AG04449 (cell line): ENCODE data around the gene POPDC2.
"Not testable (repeated sequence)": the region's sequence is repeated elsewhere in the genome, so short reads cannot be mapped to it uniquely, and the experiment has no call there.

Experiments used
- CTCF ChIA-PET: fragments of 350-600 bp; formaldehyde crosslinking; extraction: SDS; loops from one replicate; lab custom pipeline; 2021; ENCODE audit warnings: antibody characterized with exemption; lab: Yijun Ruan, JAX
- POLR2A ChIA-PET: fragments of 400-600, 350-600 bp; formaldehyde crosslinking; extraction: SDS; loops from one replicate; lab custom pipeline; 2020; ENCODE audit warnings: antibody characterized with exemption, inconsistent platforms; lab: Yijun Ruan, JAX
- DNase-seq: peaks from one replicate; pipeline ENCODE4 v3.0.0-alpha.2; 2010; ENCODE audit warnings: low read depth, low spot score
- H3K4me3 ChIP-seq: 2 replicates; pipeline ENCODE4 v1.5.1; 2011; ENCODE audit warnings: low read depth, mild to moderate bottlenecking, control low read depth, low read length
- TF ChIP-seq, protein P1 (sequence below): IDR thresholded peaks from one replicate; pipeline ENCODE4 v1.5.1; 2011; ENCODE audit warnings: mild to moderate bottlenecking, moderate library complexity, low read length, control low read depth, inconsistent platforms; ENCODE audit not compliant: insufficient read depth; ENCODE audit errors: missing control alignments

Gene POPDC2

DNA sequence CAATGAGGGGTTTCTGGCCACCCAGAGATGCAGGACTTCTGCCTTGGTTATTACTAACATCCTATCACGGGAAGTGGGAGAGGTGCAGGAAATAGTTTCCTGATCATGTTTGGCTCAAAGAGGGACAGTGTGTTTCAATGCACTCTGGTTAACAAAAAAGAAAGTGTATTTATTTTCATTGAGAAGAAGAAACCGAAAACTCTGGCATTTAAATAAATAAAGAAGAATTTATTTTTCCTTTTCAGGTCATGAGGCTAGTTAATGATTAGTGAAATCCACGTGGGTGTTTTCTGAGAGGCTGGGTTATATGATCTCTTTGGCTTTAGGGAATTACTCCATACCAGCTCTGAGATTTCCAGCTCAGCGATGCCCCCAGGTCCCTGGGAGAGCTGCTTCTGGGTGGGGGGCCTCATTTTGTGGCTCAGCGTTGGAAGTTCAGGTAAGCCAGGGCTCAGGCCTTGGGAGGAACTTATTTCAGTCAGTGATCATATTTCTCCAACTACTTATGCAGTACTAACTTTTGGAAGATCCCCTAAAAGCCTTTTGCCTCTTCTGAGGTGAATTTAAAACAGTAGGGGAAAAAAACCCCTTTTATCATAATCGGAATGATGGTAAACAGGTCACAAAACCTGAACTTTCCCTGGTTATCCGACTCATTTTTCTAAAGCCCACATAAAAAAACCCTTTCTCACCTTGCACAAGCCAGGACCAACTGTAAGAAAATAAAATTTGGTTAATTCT, 62.7 kb downstream of the POPDC2 start, which contains the start of gene PLA1A:
Gene PLA1A (plus strand): TSS at position 338 of the 741 bp plus-strand sequence. CDS start 29 bp downstream, at position 367.
- no peak within 1 kb of the TSS for H3K4me3 ChIP-seq
- ChIA-PET POLR2A (no interaction called here), CTCF (no interaction called here)
- no peak for DNase-seq
- TF ChIP-seq, protein P1, sequence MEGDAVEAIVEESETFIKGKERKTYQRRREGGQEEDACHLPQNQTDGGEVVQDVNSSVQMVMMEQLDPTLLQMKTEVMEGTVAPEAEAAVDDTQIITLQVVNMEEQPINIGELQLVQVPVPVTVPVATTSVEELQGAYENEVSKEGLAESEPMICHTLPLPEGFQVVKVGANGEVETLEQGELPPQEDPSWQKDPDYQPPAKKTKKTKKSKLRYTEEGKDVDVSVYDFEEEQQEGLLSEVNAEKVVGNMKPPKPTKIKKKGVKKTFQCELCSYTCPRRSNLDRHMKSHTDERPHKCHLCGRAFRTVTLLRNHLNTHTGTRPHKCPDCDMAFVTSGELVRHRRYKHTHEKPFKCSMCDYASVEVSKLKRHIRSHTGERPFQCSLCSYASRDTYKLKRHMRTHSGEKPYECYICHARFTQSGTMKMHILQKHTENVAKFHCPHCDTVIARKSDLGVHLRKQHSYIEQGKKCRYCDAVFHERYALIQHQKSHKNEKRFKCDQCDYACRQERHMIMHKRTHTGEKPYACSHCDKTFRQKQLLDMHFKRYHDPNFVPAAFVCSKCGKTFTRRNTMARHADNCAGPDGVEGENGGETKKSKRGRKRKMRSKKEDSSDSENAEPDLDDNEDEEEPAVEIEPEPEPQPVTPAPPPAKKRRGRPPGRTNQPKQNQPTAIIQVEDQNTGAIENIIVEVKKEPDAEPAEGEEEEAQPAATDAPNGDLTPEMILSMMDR = no peak

DNA sequence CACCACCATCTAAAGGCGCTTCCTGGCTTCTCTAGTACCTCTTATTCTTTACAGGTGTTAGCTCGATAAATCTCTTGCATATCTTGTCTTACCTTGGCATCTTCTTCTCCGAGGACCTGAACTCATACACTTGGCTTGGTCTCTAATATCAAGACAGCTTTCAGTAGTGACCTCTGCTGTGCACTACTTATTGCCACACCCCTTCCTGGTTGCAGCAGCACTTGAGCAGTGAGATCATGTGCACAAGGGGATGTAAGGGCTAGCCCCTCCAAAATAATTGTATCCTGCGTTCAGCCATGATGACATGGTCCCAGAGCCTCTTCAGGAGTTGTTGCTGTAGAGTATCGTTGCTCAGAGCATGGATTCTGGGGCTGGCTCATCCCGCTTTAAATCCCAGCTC, 64.0 kb downstream of the POPDC2 start:
- no peak for DNase-seq
- TF ChIP-seq, protein P1 = no peak
- no peak overlapping the region for H3K4me3 ChIP-seq
- CTCF ChIA-PET = interaction anchor here (1.4 kb wide), 1 partner anchor 11 kb away, joined by 3 read pairs; no protein-coding TSS in a partner anchor
- POLR2A ChIA-PET = no interaction called here

DNA sequence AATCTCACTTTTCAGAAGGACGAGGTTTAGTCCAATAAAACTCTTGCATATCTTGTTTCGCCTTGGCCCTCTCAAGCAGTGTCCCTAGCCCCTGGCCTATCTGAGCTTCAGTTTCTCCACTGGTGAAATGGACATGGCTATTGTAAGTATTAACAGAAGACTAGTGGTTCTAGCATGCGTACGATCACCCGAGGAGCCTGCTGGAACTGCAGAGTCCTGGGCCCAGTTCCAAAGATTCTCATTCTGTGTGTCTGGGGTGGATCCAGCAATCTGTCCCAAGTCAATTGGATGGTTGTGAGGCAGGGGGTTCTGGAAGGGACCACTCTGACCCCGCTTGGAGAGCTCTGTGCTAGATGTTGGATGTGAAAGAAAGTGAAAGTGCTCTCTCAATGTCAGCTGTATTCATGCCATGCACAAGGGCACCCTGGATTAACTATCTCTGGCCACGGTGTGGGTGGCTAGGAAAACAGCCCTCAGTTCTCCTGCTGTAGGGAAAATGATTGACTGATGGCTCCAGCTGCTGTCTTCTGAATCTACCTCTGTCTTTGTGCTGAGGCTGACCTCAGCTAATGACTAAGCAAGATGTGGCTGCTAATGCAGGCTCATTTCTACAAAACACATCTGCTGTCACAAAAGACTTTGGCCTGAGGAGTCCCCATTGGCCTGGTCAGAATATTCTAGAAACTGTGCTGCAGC, 64.6 kb downstream of the POPDC2 start:
- ChIA-PET POLR2A (interaction anchor here (1.0 kb wide), 1 partner anchor 16 kb away, joined by 3 read pairs; no protein-coding TSS in a partner anchor), CTCF (interaction anchor here (1.4 kb wide), 1 partner anchor 10 kb away, joined by 3 read pairs; no protein-coding TSS in a partner anchor)
- no peak for DNase-seq
- TF ChIP-seq, protein P1 = no peak
- H3K4me3 ChIP-seq = no peak overlapping the region

DNA sequence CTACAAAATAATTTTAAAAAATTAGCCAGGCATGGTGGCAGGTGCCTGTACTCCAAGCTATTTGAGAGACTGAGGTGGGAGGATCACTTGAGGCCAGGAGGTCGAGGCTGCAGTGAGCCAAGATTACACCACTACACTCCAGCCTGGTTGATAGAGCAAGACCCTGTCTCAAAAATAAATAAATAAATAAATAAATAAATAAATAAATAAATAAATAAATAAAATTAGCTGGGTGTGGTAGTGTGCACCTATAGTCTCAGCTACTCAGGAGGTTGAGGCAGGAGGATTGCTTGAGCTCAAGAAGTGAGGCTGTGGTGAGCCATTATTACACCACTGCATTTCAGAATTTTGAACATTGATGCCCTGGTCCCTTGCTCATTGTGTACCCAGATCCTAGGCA, 65.5 kb downstream of the POPDC2 start:
- H3K4me3 ChIP-seq, CTCF ChIA-PET, DNase-seq: not testable (repeated sequence)
- POLR2A ChIA-PET = interaction anchor here (1.0 kb wide), 1 partner anchor 15 kb away, joined by 3 read pairs; no protein-coding TSS in a partner anchor

DNA sequence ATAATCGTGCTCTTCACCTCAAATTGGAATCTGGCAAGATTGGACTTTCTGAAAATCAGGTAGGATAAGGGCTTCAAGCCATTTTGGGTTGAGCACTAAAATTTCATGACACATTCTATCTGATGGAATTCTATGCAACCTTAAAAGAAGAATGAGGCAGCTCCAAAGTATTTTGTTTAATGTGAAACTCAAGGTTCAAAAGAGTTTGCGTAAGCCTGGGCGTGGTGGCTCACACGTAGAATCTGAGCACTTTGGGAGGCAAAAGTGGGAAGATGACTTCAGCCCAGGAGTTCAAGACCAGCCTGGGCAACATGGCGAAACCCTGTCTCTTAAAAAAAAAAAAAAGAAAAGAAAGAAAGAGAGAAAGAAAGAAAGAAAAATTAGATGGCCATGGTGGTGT, 66.3 kb downstream of the POPDC2 start:
- H3K4me3 ChIP-seq = no peak overlapping the region
- TF ChIP-seq, protein P1 = no peak
- ChIA-PET POLR2A (no interaction called here), CTCF (no interaction called here)
- DNase-seq = no peak

DNA sequence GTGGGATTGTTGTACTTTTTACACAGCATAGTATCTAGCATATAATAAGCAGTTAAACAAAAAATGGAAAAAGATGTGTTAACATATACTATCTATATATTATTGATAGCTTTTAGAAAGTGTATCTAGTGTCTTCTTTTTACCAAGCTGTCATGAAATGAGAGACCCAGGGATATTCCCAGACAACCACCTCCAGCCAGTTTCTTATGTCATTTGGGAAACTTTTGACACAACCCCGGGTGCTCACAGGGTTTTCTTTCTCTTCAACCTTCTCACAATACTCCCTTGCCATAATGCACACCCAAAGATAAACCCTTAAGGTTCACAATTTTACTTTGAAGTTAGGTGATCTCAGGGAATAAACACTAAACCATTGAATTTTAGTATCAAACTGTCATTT, 67.5 kb downstream of the POPDC2 start:
- no peak for DNase-seq
- ChIA-PET POLR2A (no interaction called here), CTCF (interaction anchor here (1.0 kb wide), 1 partner anchor 9 kb away, joined by 3 read pairs; no protein-coding TSS in a partner anchor)
- no peak overlapping the region for H3K4me3 ChIP-seq
- TF ChIP-seq, protein P1 = no peak
